Astrocyte (in vitro differentiated cells and primary cell): ENCODE results near the gene FOXN4.

Source experiments
- CTCF ChIP-seq: IDR thresholded peaks from 2 replicates; pipeline ENCODE4 v1.5.1; 2011; ENCODE audit warnings: low read depth, mild to moderate bottlenecking, inconsistent platforms, low read length, moderate library complexity; ENCODE audit not compliant: insufficient read depth
- EZH2 ChIP-seq: IDR thresholded peaks from 2 replicates; pipeline ENCODE4 v1.6.1; 2012; ENCODE audit warnings: mild to moderate bottlenecking, low read length, inconsistent platforms; ENCODE audit not compliant: insufficient read depth

GRCh38 chr12:109290061-109290460 lies 19.0 kb downstream of the FOXN4 start:
- no peak for TF ChIP-seq CTCF
- TF ChIP-seq EZH2 = no peak
